MCF 10A (cell line): Measurements from ENCODE around the gene ITGB8. TPM values are rescaled to one million over a fixed set of nuclear protein-coding genes. Genes with fewer than 3 reads are reported as not detected.

Experiments used
- Bru-seq: library from RNA; stranded (reverse); fragments of 400-500 nt; gene quantifications from one replicate; lab custom pipeline; 2021; lab: Mats Ljungman, UMichigan
- BruChase-seq, 2 experiments: library from RNA; stranded (reverse); fragments of 400-500 nt; gene quantifications; one replicate each; lab custom pipeline; 2021; lab: Mats Ljungman, UMichigan
- BruUV-seq: library from RNA; stranded (reverse); fragments of 400-500 nt; replicated peaks from 2 replicates; lab custom pipeline; 2021; lab: Mats Ljungman, UMichigan
- CTCF ChIA-PET: fragments of 300-600 bp; sonication (Branson Sonifier 250); formaldehyde crosslinking; extraction: SDS; loops from one replicate; lab custom pipeline; 2021; ENCODE audit warnings: antibody characterized with exemption, inconsistent platforms; lab: Yijun Ruan, JAX
- POLR2A ChIA-PET: fragments of 300-600, 350-650 bp; sonication (Branson Sonifier 250); formaldehyde crosslinking; extraction: SDS; loops from one replicate; lab custom pipeline; 2020; ENCODE audit warnings: antibody characterized with exemption, inconsistent platforms; lab: Yijun Ruan, JAX
- DNase-seq: peaks from one replicate; pipeline ENCODE4 v3.0.0-alpha.2; 2018; ENCODE audit not compliant: unreplicated experiment
- H3K27ac Mint-ChIP-seq: one replicate; pipeline ENCODE4 v1.8.0; 2022; ENCODE audit warnings: mild to moderate bottlenecking, low read depth, mixed read lengths; ENCODE audit not compliant: unreplicated experiment
- H3K27me3 Mint-ChIP-seq: one replicate; pipeline ENCODE4 v1.8.0; 2022; ENCODE audit warnings: mixed read lengths; ENCODE audit not compliant: insufficient read depth, unreplicated experiment
- H3K36me3 Mint-ChIP-seq: one replicate; pipeline ENCODE4 v1.8.0; 2022; ENCODE audit warnings: mild to moderate bottlenecking, moderate library complexity, mixed read lengths; ENCODE audit not compliant: insufficient read depth, unreplicated experiment
- H3K4me1 Mint-ChIP-seq: one replicate; pipeline ENCODE4 v1.8.0; 2022; ENCODE audit warnings: mixed read lengths; ENCODE audit not compliant: insufficient read depth, unreplicated experiment
- H3K4me3 Mint-ChIP-seq: one replicate; pipeline ENCODE4 v1.8.0; 2022; ENCODE audit warnings: mild to moderate bottlenecking, moderate library complexity, mixed read lengths; ENCODE audit not compliant: unreplicated experiment
- H3K9me3 Mint-ChIP-seq: one replicate; pipeline ENCODE4 v1.8.0; 2022; ENCODE audit warnings: mixed read lengths; ENCODE audit not compliant: unreplicated experiment
- intact Hi-C: fragments of 100-400 bp; cut with micrococcal nuclease; formaldehyde crosslinking; loops from 2 replicates; pipeline ENCODE4 v1.14.1; 2022
- long read RNA-seq: library from polyadenylated mRNA; stranded (forward); transcript quantifications from one replicate; pipeline ENCODE4 v2.0.0, GENCODE V29; 2022
- total RNA-seq: library from RNA; stranded (reverse); gene quantifications from 2 replicates; pipeline ENCODE4 v1.2.3, GENCODE V29; 2022
- TF ChIP-seq, protein P1 (sequence below): fragments of 200-600 bp; IDR thresholded peaks from one replicate; pipeline ENCODE4 v1.8.0; 2022; ENCODE audit warnings: antibody characterized with exemption, mild to moderate bottlenecking; ENCODE audit not compliant: unreplicated experiment

Gene ITGB8
- total RNA-seq: 25.0 and 38.1 TPM in 2 replicates
- Bru-seq, nascent RNA: percentile 89 among the genes with signal in this experiment
- percentile 91 among the genes with signal in this experiment for BruChase-seq, experiment 1, labeled RNA remaining after a 6-hour chase
- BruChase-seq, experiment 2, labeled RNA remaining after a 2-hour chase: percentile 85 among the genes with signal in this experiment
- long read RNA-seq, full-length matches to known transcripts: 3 of 16 reads
- long read RNA-seq, partial matches to known transcripts: 2 of 16 reads
- long read RNA-seq, other reads (novel, unspliced or antisense): 11 of 16 reads

DNA sequence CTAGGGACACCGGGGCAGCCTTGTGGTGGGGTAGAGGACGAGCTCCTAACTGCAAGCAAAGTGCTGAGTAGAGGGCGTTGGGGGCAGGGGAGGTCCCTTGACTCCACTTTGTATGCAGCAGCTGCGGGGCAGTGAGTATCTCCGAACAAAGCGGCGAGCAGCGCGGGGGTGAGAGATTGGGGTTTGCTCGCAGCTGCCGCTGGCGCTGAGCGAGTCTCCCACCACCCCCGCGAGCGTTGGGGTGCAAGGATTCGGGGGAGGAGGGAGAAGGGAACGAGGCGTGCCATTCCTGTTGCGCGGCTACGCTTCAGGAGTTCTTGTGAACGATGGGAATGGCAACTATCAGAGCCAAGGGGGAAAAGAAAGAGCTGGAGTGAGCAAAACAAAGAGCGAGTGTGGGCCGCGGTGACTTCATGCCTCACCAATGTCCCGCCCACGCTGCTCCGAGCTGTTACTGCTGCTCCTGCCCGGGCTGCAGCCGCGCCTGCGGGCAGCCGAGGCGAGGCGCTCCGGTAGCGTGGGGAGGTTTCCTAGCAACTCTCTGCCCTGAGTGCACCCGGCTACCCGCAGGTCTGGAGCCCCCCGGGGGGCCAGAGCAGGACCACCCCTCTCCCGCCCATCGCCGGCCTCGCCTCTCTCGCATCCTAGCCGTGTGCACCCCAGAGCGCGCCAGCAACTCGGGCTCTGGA is at the start of gene ITGB8:
ITGB8 (plus strand) TSS at position 662 of the 689 bp plus-strand sequence. CDS start 907 bp downstream, outside the sequence.
- DNase-seq: peak; percentile 92
- CTCF ChIA-PET: interaction anchor here (0.7 to 2.6 kb wide), 14 partner anchors 17 to 625 kb away, joined by 3 to 22 read pairs (median 3); no protein-coding TSS in a partner anchor
- intact Hi-C loops: loop anchor here (1.0 to 2.0 kb wide), 3 partner anchors 72 to 268 kb away; no protein-coding TSS in a partner anchor
- POLR2A ChIA-PET: interaction anchor here (0.6 to 10.3 kb wide), 37 partner anchors 12 to 1615 kb away, joined by 3 to 505 read pairs (median 6); partner anchors contain the start of genes CDCA7L and POLR1F
- Mint-ChIP-seq H3K27me3 (no peaks in the 10 kb centered on the region), H3K4me3 (peak within 1 kb of the TSS; percentile 81), H3K9me3 (no peaks in the 10 kb centered on the region), H3K4me1 (peaks cover 11% of the 10 kb centered on the region), H3K36me3 (peaks cover 6% of the 10 kb centered on the region), H3K27ac (peak within 1 kb of the TSS; percentile 96)
- BruUV-seq: no TSS peak
- TF ChIP-seq, protein P1, sequence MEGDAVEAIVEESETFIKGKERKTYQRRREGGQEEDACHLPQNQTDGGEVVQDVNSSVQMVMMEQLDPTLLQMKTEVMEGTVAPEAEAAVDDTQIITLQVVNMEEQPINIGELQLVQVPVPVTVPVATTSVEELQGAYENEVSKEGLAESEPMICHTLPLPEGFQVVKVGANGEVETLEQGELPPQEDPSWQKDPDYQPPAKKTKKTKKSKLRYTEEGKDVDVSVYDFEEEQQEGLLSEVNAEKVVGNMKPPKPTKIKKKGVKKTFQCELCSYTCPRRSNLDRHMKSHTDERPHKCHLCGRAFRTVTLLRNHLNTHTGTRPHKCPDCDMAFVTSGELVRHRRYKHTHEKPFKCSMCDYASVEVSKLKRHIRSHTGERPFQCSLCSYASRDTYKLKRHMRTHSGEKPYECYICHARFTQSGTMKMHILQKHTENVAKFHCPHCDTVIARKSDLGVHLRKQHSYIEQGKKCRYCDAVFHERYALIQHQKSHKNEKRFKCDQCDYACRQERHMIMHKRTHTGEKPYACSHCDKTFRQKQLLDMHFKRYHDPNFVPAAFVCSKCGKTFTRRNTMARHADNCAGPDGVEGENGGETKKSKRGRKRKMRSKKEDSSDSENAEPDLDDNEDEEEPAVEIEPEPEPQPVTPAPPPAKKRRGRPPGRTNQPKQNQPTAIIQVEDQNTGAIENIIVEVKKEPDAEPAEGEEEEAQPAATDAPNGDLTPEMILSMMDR: no peak

DNA sequence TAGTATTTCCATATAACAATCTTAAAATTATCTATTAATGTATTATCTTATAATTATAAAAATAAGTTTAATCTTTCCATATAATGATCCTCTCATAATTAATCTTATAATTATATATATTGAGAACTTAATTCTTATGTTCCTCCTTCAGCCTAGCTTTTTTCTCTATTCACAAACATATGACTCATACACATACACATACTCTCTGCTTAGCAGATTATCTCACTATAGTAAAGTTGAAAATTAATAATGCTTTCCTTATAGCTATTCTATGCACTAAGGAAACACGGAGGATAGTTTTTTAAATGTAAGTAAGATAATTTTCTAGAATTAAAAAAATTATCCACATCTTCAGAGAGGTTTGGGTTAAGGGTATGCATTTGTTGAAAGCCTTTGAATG is 47.7 kb upstream of the ITGB8 start:
- H3K27me3 Mint-ChIP-seq: no peaks in the 10 kb centered on the region
- peaks cover 6% of the 10 kb centered on the region for H3K9me3 Mint-ChIP-seq
- H3K27ac Mint-ChIP-seq: no peak overlapping the region
- TF ChIP-seq, protein P1: no peak
- no peak for DNase-seq
- peaks cover 12% of the 10 kb centered on the region for H3K4me1 Mint-ChIP-seq
- H3K4me3 Mint-ChIP-seq: no peak overlapping the region
- BruUV-seq: no TSS peak
- CTCF ChIA-PET: no interaction called here
- intact Hi-C loops: no loop called here
- no peaks in the 10 kb centered on the region for H3K36me3 Mint-ChIP-seq
- POLR2A ChIA-PET: no interaction called here

DNA sequence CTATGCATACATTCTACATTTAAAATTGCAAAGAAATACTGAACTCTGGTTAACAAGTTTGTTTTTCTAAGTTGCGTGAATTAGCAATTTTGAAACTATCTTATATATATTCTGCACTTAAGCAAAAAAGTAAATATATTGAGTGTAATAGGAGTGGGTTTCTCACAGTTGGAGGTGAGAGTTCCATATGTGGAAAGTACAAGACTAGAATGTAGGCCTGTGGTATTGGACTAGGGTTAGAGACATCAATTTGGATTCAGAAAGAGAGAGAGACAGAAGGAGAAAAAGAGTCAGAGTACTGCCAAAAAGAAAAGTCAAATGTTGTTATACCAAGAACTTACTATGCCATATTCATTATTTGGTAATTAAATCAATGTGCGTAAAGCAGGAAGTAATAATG is 47.3 kb upstream of the ITGB8 start:
- TF ChIP-seq, protein P1: no peak
- no peak for DNase-seq
- Mint-ChIP-seq H3K4me3 (no peak overlapping the region), H3K36me3 (no peaks in the 10 kb centered on the region), H3K27ac (no peak overlapping the region), H3K27me3 (no peaks in the 10 kb centered on the region), H3K9me3 (peaks cover 6% of the 10 kb centered on the region), H3K4me1 (peaks cover 12% of the 10 kb centered on the region)
- CTCF ChIA-PET: interaction anchor here (0.6 kb wide), 1 partner anchor 569 kb away, joined by 3 read pairs; no protein-coding TSS in a partner anchor
- intact Hi-C loops: no loop called here
- POLR2A ChIA-PET: no interaction called here
- no TSS peak for BruUV-seq
